Measurements from ENCODE around the gene PIK3R3.
A peak's percentile ranks its signal among the peaks of the same experiment; 100 is the strongest.

The PIK3R3 gene

DNA sequence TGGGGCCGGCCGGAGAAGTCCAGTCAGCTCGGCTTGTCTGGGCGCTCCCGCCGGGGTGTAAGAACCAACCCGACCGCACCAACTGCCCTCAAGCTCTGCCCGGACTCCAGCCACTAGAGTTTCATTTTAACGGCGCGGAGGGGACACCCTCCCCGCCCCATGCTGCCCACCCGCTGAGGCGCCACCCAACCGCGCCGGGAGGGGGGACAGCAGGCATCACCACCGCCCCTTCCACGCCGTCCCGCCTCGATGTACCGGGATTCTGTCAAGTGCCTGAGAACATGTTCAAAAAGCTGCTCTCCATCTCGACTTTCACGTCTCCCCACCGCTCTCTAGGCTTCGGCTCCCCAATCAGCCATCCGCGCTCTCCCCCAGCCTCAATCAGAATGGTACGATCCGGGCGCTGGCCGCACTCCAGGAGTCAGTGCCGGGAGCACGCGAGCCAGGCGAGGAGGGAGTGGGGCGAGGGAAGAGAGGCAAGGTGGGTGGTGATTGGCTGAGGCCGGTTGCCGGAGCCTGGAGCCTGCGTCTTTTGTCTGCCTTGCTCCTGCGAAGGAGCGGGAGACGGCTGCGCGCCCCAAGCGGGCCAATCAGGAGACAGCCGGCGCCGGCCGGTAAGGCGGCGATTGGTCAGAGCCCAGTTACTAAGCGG, at the start of gene PIK3R3:
Gene PIK3R3 (minus strand): TSS at position 101 of the 652 bp plus-strand sequence. CDS start 677 bp downstream, outside the sequence.
- peak within 1 kb of the TSS; percentile 83 for H3K27ac ChIP-seq
- 0 out of 2 replicates have a peak, but pooled peaks cover 3% of the 10 kb centered on the region for H3K27me3 ChIP-seq (ENCODE audit: insufficient read depth, low read depth)
- peak within 1 kb of the TSS; percentile 91 for H3K4me2 ChIP-seq
- H3K4me1 ChIP-seq (ENCODE audit: low read depth, poor library complexity, severe bottlenecking) = peaks cover 43% of the 10 kb centered on the region
- no peaks in the 10 kb centered on the region for H3K36me3 ChIP-seq (ENCODE audit: insufficient read depth)
- peak within 1 kb of the TSS; percentile 72 for H2AFZ ChIP-seq (ENCODE audit: low read depth)
- no peaks in the 10 kb centered on the region for H3K79me2 ChIP-seq (ENCODE audit: insufficient read depth, low read depth)
- TF ChIP-seq CTCF (conservative IDR thresholded peaks at IDR 0.05; ENCODE audit: low read depth, low read length) = no peak
- H3K9ac ChIP-seq = peak within 1 kb of the TSS; percentile 79
- H3K4me3 ChIP-seq (IDR thresholded peaks at IDR 0.05; ENCODE audit: insufficient read depth, low read depth, low read length) = no peak within 1 kb of the TSS
- H4K20me1 ChIP-seq (ENCODE audit: insufficient read depth) = no peaks in the 10 kb centered on the region

DNA sequence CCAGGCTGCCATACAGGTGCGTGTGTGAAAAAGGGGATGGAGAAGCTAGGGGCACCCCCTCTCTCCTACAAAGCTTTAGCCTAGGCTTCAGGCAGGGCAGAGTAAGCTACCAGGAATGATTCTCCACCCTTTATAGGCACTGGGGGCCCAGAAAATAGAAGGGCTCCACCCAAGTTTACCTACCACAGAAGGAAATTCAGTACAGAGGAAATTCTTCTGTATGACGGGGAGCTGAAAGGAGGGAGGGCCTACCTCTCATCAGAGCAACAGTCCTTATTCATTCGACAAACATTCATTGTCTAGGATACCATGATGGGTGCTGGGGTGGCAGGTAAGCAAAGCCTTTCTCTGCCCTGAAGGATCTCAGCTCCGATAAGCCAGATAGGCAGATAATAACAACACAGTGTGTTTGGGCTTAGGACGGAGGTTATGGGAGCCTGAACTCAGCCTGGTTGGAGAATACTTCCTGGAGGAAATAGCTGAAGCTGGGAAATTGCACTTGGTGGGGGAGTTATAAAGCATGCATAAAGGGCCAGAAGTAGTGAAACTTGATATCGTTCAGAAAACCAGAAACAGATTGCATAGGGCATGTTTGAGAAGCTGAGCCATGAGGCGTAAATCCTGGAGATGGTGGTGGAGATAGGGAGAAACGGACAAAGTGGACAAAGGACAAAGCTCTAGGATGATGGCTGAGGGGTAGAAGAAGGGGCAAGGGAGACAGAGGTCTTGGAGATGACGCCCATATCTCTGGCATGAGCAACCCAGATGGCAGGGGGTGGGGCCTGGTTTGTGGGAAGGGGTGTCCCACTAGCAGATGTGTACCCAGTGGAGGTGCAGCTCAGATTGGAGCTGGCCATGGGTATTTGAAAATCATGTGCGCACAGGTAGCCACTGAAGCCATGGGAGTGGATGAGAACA, 49.2 kb upstream of the PIK3R3 start:
- H3K27ac ChIP-seq = no peak overlapping the region
- no peak overlapping the region for H3K4me3 ChIP-seq (IDR thresholded peaks at IDR 0.05; ENCODE audit: insufficient read depth, low read depth, low read length)

GRCh38 chr1:46180082-46180616, 47.7 kb upstream of the PIK3R3 start:
- Histone ChIP-seq H3K9ac (no peak overlapping the region), H3K4me1 (ENCODE audit: low read depth, poor library complexity, severe bottlenecking) (peaks cover 32% of the 10 kb centered on the region), H4K20me1 (ENCODE audit: insufficient read depth) (no peaks in the 10 kb centered on the region), H3K36me3 (ENCODE audit: insufficient read depth) (no peaks in the 10 kb centered on the region), H2AFZ (ENCODE audit: low read depth) (no peak overlapping the region; the same call in 1 of the 2 replicates), H3K27ac (no peak overlapping the region), H3K27me3 (ENCODE audit: insufficient read depth, low read depth) (no peaks in the 10 kb centered on the region), H3K4me2 (no peak overlapping the region; the same call in 1 of the 2 replicates), H3K79me2 (ENCODE audit: insufficient read depth, low read depth) (no peaks in the 10 kb centered on the region), H3K4me3 (IDR thresholded peaks at IDR 0.05; ENCODE audit: insufficient read depth, low read depth, low read length) (no peak overlapping the region)
- no peak for TF ChIP-seq CTCF (conservative IDR thresholded peaks at IDR 0.05; ENCODE audit: low read depth, low read length)

More for the DNA sequence above, 49.2 kb upstream of the PIK3R3 start:
- no peak overlapping the region for H2AFZ ChIP-seq (ENCODE audit: low read depth)
- no peaks in the 10 kb centered on the region for H3K27me3 ChIP-seq (ENCODE audit: insufficient read depth, low read depth)
- H3K79me2 ChIP-seq (ENCODE audit: insufficient read depth, low read depth) = no peaks in the 10 kb centered on the region
- H3K4me1 ChIP-seq (ENCODE audit: low read depth, poor library complexity, severe bottlenecking) = peaks cover 32% of the 10 kb centered on the region
- H3K36me3 ChIP-seq (ENCODE audit: insufficient read depth) = no peaks in the 10 kb centered on the region
- H4K20me1 ChIP-seq (ENCODE audit: insufficient read depth) = no peaks in the 10 kb centered on the region
- H3K9ac ChIP-seq = no peak overlapping the region
- peak overlapping the region; percentile 43; the same call in 1 of the 2 replicates for H3K4me2 ChIP-seq
- TF ChIP-seq CTCF (conservative IDR thresholded peaks at IDR 0.05; ENCODE audit: low read depth, low read length) = no peak

- Histone ChIP-seq H3K27ac (no peak overlapping the region), H3K36me3 (ENCODE audit: insufficient read depth) (no peaks in the 10 kb centered on the region), H4K20me1 (ENCODE audit: insufficient read depth) (no peaks in the 10 kb centered on the region), H3K4me3 (IDR thresholded peaks at IDR 0.05; ENCODE audit: insufficient read depth, low read depth, low read length) (no peak overlapping the region), H2AFZ (ENCODE audit: low read depth) (peak overlapping the region; percentile 63; the same call in 1 of the 2 replicates), H3K9ac (no peak overlapping the region), H3K4me1 (ENCODE audit: low read depth, poor library complexity, severe bottlenecking) (peaks cover 32% of the 10 kb centered on the region), H3K27me3 (ENCODE audit: insufficient read depth, low read depth) (no peaks in the 10 kb centered on the region), H3K4me2 (peak overlapping the region; percentile 12; the same call in 1 of the 2 replicates), H3K79me2 (ENCODE audit: insufficient read depth, low read depth) (no peaks in the 10 kb centered on the region)
- peak; percentile 96 for TF ChIP-seq CTCF (conservative IDR thresholded peaks at IDR 0.05; ENCODE audit: low read depth, low read length)
Measured at GRCh38 chr1:46179138-46180081, 47.0 kb upstream of the PIK3R3 start.

Data from KMS-11 (cell line).